IMR-90 (cell line): Measurements from ENCODE around the gene OLFML1. TPM values are rescaled to one million over a fixed set of nuclear protein-coding genes. Genes with fewer than 3 reads are reported as not detected.

ENCODE experiments used
- ATAC-seq: fragments of 200-7000 bp; cut with Tn5 transposase; 2 replicates; pipeline ENCODE4 v1.9.1; 2020; ENCODE audit warnings: low read depth, mild to moderate bottlenecking, moderate library complexity
- BruUV-seq: library from RNA; stranded (reverse); fragments of 400-500 nt; replicated peaks from 2 replicates; lab custom pipeline; 2021; lab: Mats Ljungman, UMichigan
- CTCF ChIA-PET: fragments of 300-600 bp; formaldehyde crosslinking; extraction: SDS; loops from one replicate; lab custom pipeline; 2021; ENCODE audit warnings: antibody characterized with exemption; lab: Yijun Ruan, JAX
- POLR2A ChIA-PET: fragments of 300-600 bp; sonication (Branson Sonifier 250); formaldehyde crosslinking; loops from one replicate; lab custom pipeline; 2022; ENCODE audit warnings: antibody characterized with exemption; ENCODE audit not compliant: unreplicated experiment; lab: Charles Lee
- DNase-seq: peaks from one replicate; pipeline ENCODE4 v3.0.0; 2013
- H2AFZ ChIP-seq: replicated peaks from 2 replicates; pipeline ENCODE3; 2013; ENCODE audit warnings: low read length, mild to moderate bottlenecking; ENCODE audit not compliant: poor library complexity
- H2AK5ac ChIP-seq: 2 replicates; pipeline ENCODE4 v1.6.1; 2013; ENCODE audit warnings: low read depth, low read length, inconsistent platforms
- H2AK9ac ChIP-seq: replicated peaks from 2 replicates; pipeline ENCODE3; 2013; ENCODE audit warnings: mild to moderate bottlenecking, low read depth, low read length, moderate library complexity; ENCODE audit not compliant: poor library complexity
- H2BK120ac ChIP-seq: 2 replicates; pipeline ENCODE4 v1.6.1; 2013; ENCODE audit warnings: low read depth, low read length, inconsistent platforms
- H2BK15ac ChIP-seq: 3 replicates; pipeline ENCODE4 v1.6.1; 2013; ENCODE audit warnings: low read depth, low read length, inconsistent platforms
- H2BK20ac ChIP-seq: 2 replicates; pipeline ENCODE4 v1.6.1; 2013; ENCODE audit warnings: low read depth, mild to moderate bottlenecking, inconsistent platforms, low read length, moderate library complexity
- H2BK5ac ChIP-seq: 2 replicates; pipeline ENCODE4 v1.6.1; 2013; ENCODE audit warnings: mild to moderate bottlenecking, low read depth, low read length, inconsistent platforms; ENCODE audit not compliant: poor library complexity, severe bottlenecking
- H3K14ac ChIP-seq: replicated peaks from 2 replicates; pipeline ENCODE4 v1.6.1; 2013; ENCODE audit warnings: low read depth, low read length, inconsistent platforms
- H3K18ac ChIP-seq: 2 replicates; pipeline ENCODE4 v1.6.1; 2013; ENCODE audit warnings: low read depth, low read length, control low read depth
- H3K23ac ChIP-seq: 2 replicates; pipeline ENCODE4 v1.6.1; 2013; ENCODE audit warnings: low read depth, low read length, inconsistent platforms
- H3K27ac ChIP-seq: 2 replicates; pipeline ENCODE4 v1.5.1; 2013; ENCODE audit warnings: mild to moderate bottlenecking, control low read depth, low read length; ENCODE audit not compliant: insufficient read depth
- H3K27me3 ChIP-seq: 2 replicates; pipeline ENCODE4 v1.6.1; 2013; ENCODE audit warnings: low read length; ENCODE audit not compliant: control insufficient read depth, insufficient read depth
- H3K36me3 ChIP-seq: 2 replicates; pipeline ENCODE4 v1.6.1; 2013; ENCODE audit warnings: low read length, mixed read lengths; ENCODE audit not compliant: control insufficient read depth, insufficient read depth
- H3K4ac ChIP-seq: 2 replicates; pipeline ENCODE4 v1.6.1; 2013; ENCODE audit warnings: low read depth, low read length, inconsistent platforms
- H3K4me1 ChIP-seq: 2 replicates; pipeline ENCODE4 v1.6.1; 2013; ENCODE audit warnings: low read length, mixed read lengths; ENCODE audit not compliant: control insufficient read depth, insufficient read depth
- H3K4me2 ChIP-seq: 2 replicates; pipeline ENCODE4 v1.6.1; 2013; ENCODE audit warnings: low read depth, mild to moderate bottlenecking, control low read depth, low read length, moderate library complexity
- H3K4me3 ChIP-seq: 2 replicates; pipeline ENCODE4 v1.5.1; 2013; ENCODE audit warnings: low read depth, mild to moderate bottlenecking, control low read depth, low read length, moderate library complexity; ENCODE audit not compliant: insufficient read depth
- H3K56ac ChIP-seq: 2 replicates; pipeline ENCODE4 v1.6.1; 2013; ENCODE audit warnings: low read length, inconsistent platforms; ENCODE audit not compliant: insufficient read depth; ENCODE audit errors: extremely low read depth
- H3K79me1 ChIP-seq, 2 experiments: 2 replicates each; pipeline ENCODE4 v1.6.1; 2013; ENCODE audit warnings: low read length in 2 of 2, inconsistent platforms in 1 of 2, low read depth in 1 of 2
- H3K9ac ChIP-seq: 2 replicates; pipeline ENCODE4 v1.6.1; 2013; ENCODE audit warnings: low read depth, low read length, control low read depth
- H3K9me1 ChIP-seq: 2 replicates; pipeline ENCODE4 v1.6.1; 2013; ENCODE audit warnings: low read length, inconsistent platforms; ENCODE audit not compliant: insufficient read depth
- H3K9me3 ChIP-seq: 2 replicates; pipeline ENCODE4 v1.6.1; 2013; ENCODE audit warnings: low read length; ENCODE audit not compliant: control insufficient read depth, insufficient read depth
- H4K20me1 ChIP-seq: 2 replicates; pipeline ENCODE4 v1.6.1; 2013; ENCODE audit warnings: low read length, inconsistent platforms; ENCODE audit not compliant: insufficient read depth
- H4K5ac ChIP-seq: 2 replicates; pipeline ENCODE4 v1.6.1; 2013; ENCODE audit warnings: mild to moderate bottlenecking, low read depth, low read length, control low read depth
- H4K8ac ChIP-seq, 2 experiments: 2 replicates each; pipeline ENCODE4 v1.6.1; 2013; ENCODE audit warnings: low read depth in 2 of 2, low read length in 2 of 2, control low read depth in 1 of 2, inconsistent platforms in 1 of 2
- H4K91ac ChIP-seq: 2 replicates; pipeline ENCODE4 v1.6.1; 2013; ENCODE audit warnings: low read depth, low read length, inconsistent platforms; ENCODE audit not compliant: insufficient read depth
- BHLHE40 ChIP-seq: fragments of 150-350 bp; IDR thresholded peaks from 2 replicates; pipeline ENCODE4 v1.6.1; 2016; ENCODE audit warnings: mild to moderate bottlenecking, low read depth, low read length
- CEBPB ChIP-seq: IDR thresholded peaks from 2 replicates; pipeline ENCODE4 v1.6.1; 2012; ENCODE audit warnings: low read depth, low read length, improper control_type of control experiment
- CHD1 ChIP-seq: IDR thresholded peaks from 2 replicates; pipeline ENCODE4 v1.6.1; 2012; ENCODE audit warnings: low read depth, low read length, improper control_type of control experiment
- FOS ChIP-seq: fragments of 150-350 bp; IDR thresholded peaks from 2 replicates; pipeline ENCODE4 v1.6.1; 2016; ENCODE audit warnings: low read depth, low read length
- MAFK ChIP-seq: IDR thresholded peaks from 2 replicates; pipeline ENCODE4 v1.6.1; 2012; ENCODE audit warnings: low read depth, low read length, improper control_type of control experiment
- MAZ ChIP-seq: IDR thresholded peaks from 2 replicates; pipeline ENCODE4 v1.6.1; 2012; ENCODE audit warnings: low read depth, mild to moderate bottlenecking, low read length, improper control_type of control experiment, moderate library complexity, borderline replicate concordance
- MXI1 ChIP-seq: IDR thresholded peaks from 2 replicates; pipeline ENCODE4 v1.6.1; 2012; ENCODE audit warnings: low read depth, mild to moderate bottlenecking, low read length, moderate library complexity, borderline replicate concordance
- NFE2L2 ChIP-seq: fragments of 150-350 bp; IDR thresholded peaks from 2 replicates; pipeline ENCODE4 v1.6.1; 2016; ENCODE audit warnings: low read depth, mild to moderate bottlenecking, low read length
- POLR2A ChIP-seq: IDR thresholded peaks from 2 replicates; pipeline ENCODE4 v1.6.1; 2012; ENCODE audit warnings: mild to moderate bottlenecking, low read depth, low read length
- RAD21 ChIP-seq: IDR thresholded peaks from 2 replicates; pipeline ENCODE4 v1.6.1; 2012; ENCODE audit warnings: low read length, improper control_type of control experiment
- RCOR1 ChIP-seq: IDR thresholded peaks from 2 replicates; pipeline ENCODE4 v1.6.1; 2012; ENCODE audit warnings: mild to moderate bottlenecking, low read length, improper control_type of control experiment; ENCODE audit not compliant: insufficient replicate concordance
- RFX5 ChIP-seq: IDR thresholded peaks from 2 replicates; pipeline ENCODE4 v1.8.0; 2012; ENCODE audit warnings: low read depth, mild to moderate bottlenecking, low read length, moderate library complexity
- SMC3 ChIP-seq: fragments of 150-350 bp; IDR thresholded peaks from 2 replicates; pipeline ENCODE4 v1.6.1; 2016; ENCODE audit warnings: low read depth, mild to moderate bottlenecking, antibody characterized with exemption, low read length, moderate library complexity
- WGBS, 2 experiments: methylation state at CpG; one replicate each; pipeline versions ENCODE4 v1.1.5 to v1.1.7; 2013; ENCODE audit warnings: missing lambda C conversion rate in 2 of 2; ENCODE audit not compliant: insufficient read length in 1 of 2; ENCODE audit errors: extremely low coverage in 2 of 2; 5-methylcytosine and 5-hydroxymethylcytosine counted together
- dilution Hi-C: fragments of 300-500 bp; cut with HindIII; formaldehyde crosslinking; loops from one replicate; pipeline ENCODE4 v1.14.3; 2018; ENCODE audit warnings: low sequenced_read_pairs; ENCODE audit not compliant: unreplicated experiment
- in situ Hi-C: fragments of 300-500 bp; cut with MboI; formaldehyde crosslinking; loops from 3 replicates; pipeline ENCODE4 v1.14.3; 2019; ENCODE audit warnings: low sequenced_read_pairs, inconsistent platforms, mixed read lengths
- intact Hi-C: fragments of 100-400 bp; cut with micrococcal nuclease; formaldehyde crosslinking; loops from 2 replicates; pipeline ENCODE4 v1.10.0; 2022
- polyA plus RNA-seq, 3 experiments: library from polyadenylated mRNA; depleted of rRNA; stranded (reverse); fragments of >200 nt; gene quantifications; 2 replicates each; pipeline ENCODE4 v1.2.3, GENCODE V29; 2012; ENCODE audit warnings: low replicate concordance in 1 of 3
- total RNA-seq: library from RNA; depleted of rRNA; stranded (reverse); fragments of >200 nt; gene quantifications from 2 replicates; pipeline ENCODE4 v1.2.3, GENCODE V29; 2012
- TF ChIP-seq, protein P1 (sequence below): conservative IDR thresholded peaks from 2 replicates; pipeline ENCODE4 v1.5.1; 2012; ENCODE audit warnings: mild to moderate bottlenecking, low read depth, low read length, improper control_type of control experiment
- TF ChIP-seq, protein P2 (sequence below): fragments of 150-350 bp; IDR thresholded peaks from 2 replicates; pipeline ENCODE4 v1.6.1; 2016; ENCODE audit warnings: low read depth, mild to moderate bottlenecking, low read length, moderate library complexity, borderline replicate concordance
- TF ChIP-seq, protein P3 (sequence below): fragments of 150-350 bp; IDR thresholded peaks from 2 replicates; pipeline ENCODE4 v1.6.1; 2017; ENCODE audit warnings: mild to moderate bottlenecking, antibody characterized with exemption, low read length, low read depth

The OLFML1 gene
- total and polyA plus RNA-seq, 2 of the 4 experiments (the other 2 are of a cell fraction) = 0.10 to 0.18 TPM

DNA sequence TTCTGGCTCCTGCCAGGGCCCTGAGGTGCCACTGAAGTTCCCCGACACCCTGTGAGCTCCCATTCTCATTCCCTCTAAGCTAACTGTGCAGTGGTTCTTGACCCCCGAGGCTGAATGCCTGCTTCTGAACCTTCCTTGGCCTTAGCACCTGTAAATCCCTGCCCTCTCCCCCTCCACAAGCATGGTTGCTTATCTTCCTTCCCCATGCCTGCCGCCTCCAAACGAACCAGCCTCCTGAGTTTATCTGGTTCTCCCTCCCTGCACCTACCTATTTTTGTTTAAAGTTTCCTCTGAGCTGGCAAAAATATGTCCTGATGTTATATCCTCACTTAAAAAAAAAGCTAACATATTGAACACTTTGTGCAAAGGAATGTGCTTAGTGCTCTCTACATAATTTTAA is 62.4 kb downstream of the OLFML1 start:
- H2BK5ac ChIP-seq = no peak overlapping the region
- peaks cover 2% of the 10 kb centered on the region; the same call in 1 of the 2 replicates for H3K27me3 ChIP-seq
- H2AK5ac ChIP-seq = no peak overlapping the region
- no peak overlapping the region for H3K23ac ChIP-seq
- no peak overlapping the region for H2BK20ac ChIP-seq
- in situ Hi-C loops (no loop called here), intact Hi-C loops (no loop called here), dilution Hi-C loops (no loop called here)
- no peak overlapping the region for H3K56ac ChIP-seq
- no peak overlapping the region for H4K5ac ChIP-seq
- H3K9me3 ChIP-seq = no peaks in the 10 kb centered on the region
- ChIA-PET CTCF (no interaction called here), POLR2A (no interaction called here)
- no peak overlapping the region for H2BK15ac ChIP-seq
- H4K91ac ChIP-seq = no peak overlapping the region
- H2AK9ac ChIP-seq = no peak overlapping the region
- no peaks in the 10 kb centered on the region for H4K20me1 ChIP-seq
- H3K9me1 ChIP-seq = no peaks in the 10 kb centered on the region; the same call in 1 of the 2 replicates
- no peak overlapping the region for H2BK120ac ChIP-seq
- DNase-seq (no peak), ATAC-seq (no peak)
- no peak overlapping the region for H3K4ac ChIP-seq
- H3K79me1 ChIP-seq = no peaks in the 10 kb centered on the region
- H3K4me2 ChIP-seq = no peak overlapping the region
- no peaks in the 10 kb centered on the region for H3K36me3 ChIP-seq
- H3K18ac ChIP-seq = no peak overlapping the region
- TF ChIP-seq, protein P1, sequence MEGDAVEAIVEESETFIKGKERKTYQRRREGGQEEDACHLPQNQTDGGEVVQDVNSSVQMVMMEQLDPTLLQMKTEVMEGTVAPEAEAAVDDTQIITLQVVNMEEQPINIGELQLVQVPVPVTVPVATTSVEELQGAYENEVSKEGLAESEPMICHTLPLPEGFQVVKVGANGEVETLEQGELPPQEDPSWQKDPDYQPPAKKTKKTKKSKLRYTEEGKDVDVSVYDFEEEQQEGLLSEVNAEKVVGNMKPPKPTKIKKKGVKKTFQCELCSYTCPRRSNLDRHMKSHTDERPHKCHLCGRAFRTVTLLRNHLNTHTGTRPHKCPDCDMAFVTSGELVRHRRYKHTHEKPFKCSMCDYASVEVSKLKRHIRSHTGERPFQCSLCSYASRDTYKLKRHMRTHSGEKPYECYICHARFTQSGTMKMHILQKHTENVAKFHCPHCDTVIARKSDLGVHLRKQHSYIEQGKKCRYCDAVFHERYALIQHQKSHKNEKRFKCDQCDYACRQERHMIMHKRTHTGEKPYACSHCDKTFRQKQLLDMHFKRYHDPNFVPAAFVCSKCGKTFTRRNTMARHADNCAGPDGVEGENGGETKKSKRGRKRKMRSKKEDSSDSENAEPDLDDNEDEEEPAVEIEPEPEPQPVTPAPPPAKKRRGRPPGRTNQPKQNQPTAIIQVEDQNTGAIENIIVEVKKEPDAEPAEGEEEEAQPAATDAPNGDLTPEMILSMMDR = no peak
- TF ChIP-seq SMC3 = no peak
- no peak for TF ChIP-seq RCOR1
- TF ChIP-seq CHD1 = no peak
- TF ChIP-seq, protein P2, sequence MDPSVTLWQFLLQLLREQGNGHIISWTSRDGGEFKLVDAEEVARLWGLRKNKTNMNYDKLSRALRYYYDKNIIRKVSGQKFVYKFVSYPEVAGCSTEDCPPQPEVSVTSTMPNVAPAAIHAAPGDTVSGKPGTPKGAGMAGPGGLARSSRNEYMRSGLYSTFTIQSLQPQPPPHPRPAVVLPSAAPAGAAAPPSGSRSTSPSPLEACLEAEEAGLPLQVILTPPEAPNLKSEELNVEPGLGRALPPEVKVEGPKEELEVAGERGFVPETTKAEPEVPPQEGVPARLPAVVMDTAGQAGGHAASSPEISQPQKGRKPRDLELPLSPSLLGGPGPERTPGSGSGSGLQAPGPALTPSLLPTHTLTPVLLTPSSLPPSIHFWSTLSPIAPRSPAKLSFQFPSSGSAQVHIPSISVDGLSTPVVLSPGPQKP = no peak
- no peak for TF ChIP-seq CEBPB
- TF ChIP-seq, protein P3, sequence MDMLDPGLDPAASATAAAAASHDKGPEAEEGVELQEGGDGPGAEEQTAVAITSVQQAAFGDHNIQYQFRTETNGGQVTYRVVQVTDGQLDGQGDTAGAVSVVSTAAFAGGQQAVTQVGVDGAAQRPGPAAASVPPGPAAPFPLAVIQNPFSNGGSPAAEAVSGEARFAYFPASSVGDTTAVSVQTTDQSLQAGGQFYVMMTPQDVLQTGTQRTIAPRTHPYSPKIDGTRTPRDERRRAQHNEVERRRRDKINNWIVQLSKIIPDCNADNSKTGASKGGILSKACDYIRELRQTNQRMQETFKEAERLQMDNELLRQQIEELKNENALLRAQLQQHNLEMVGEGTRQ = no peak
- no peak for TF ChIP-seq NFE2L2
- TF ChIP-seq BHLHE40 = no peak
- no peak for TF ChIP-seq MAZ
- no peak for TF ChIP-seq MXI1
- no peak for TF ChIP-seq FOS
- no peak for TF ChIP-seq POLR2A
- no peak for TF ChIP-seq RFX5
- no peak for TF ChIP-seq RAD21
- TF ChIP-seq MAFK = no peak
- H3K14ac ChIP-seq = no peak overlapping the region
- WGBS, 2 experiments = 0% methylated on average over 1 of the region's 4 CpGs; no CpG with 5 or more reads in 1 of the 2 experiments
- peaks cover 3% of the 10 kb centered on the region for H3K4me1 ChIP-seq
- no peak overlapping the region for H3K27ac ChIP-seq
- H2AFZ ChIP-seq = no peak overlapping the region
- no TSS peak for BruUV-seq
- H3K9ac ChIP-seq = no peak overlapping the region
- H4K8ac ChIP-seq = no peak overlapping the region
- no peak overlapping the region for H3K4me3 ChIP-seq
